HEK293T (cell line): Measurements from ENCODE around the gene GLG1.
"Not testable (repeated sequence)": the region's sequence is repeated elsewhere in the genome, so short reads cannot be mapped to it uniquely, and the experiment has no call there.

Source experiments
- CTCF ChIA-PET: fragments of 350-600 bp; formaldehyde crosslinking; extraction: SDS; loops from one replicate; lab custom pipeline; 2021; ENCODE audit warnings: antibody characterized with exemption, inconsistent platforms; lab: Yijun Ruan, JAX
- POLR2A ChIA-PET: fragments of 350-600 bp; formaldehyde crosslinking; extraction: SDS; loops from one replicate; lab custom pipeline; 2020; ENCODE audit warnings: antibody characterized with exemption, inconsistent platforms; lab: Yijun Ruan, JAX
- DNase-seq: peaks from one replicate; pipeline ENCODE4 v3.0.0; 2012; ENCODE audit warnings: mixed read lengths; ENCODE audit errors: extremely low spot score
- ARNT ChIP-seq: fragments of 450-650 bp; IDR thresholded peaks from 2 replicates; pipeline ENCODE4 v1.6.1; 2017; ENCODE audit warnings: mild to moderate bottlenecking
- BHLHE40 ChIP-seq: fragments of 450-650 bp; IDR thresholded peaks from 2 replicates; pipeline ENCODE4 v1.6.1; 2016; ENCODE audit warnings: mild to moderate bottlenecking, moderate library complexity, borderline replicate concordance
- CTBP1 ChIP-seq: fragments of 450-650 bp; IDR thresholded peaks from 2 replicates; pipeline ENCODE4 v1.6.1; 2016; ENCODE audit warnings: borderline replicate concordance
- ELF4 ChIP-seq: fragments of 450-650 bp; IDR thresholded peaks from 2 replicates; pipeline ENCODE4 v1.6.1; 2017; ENCODE audit warnings: antibody characterized with exemption
- FOXA1 ChIP-seq: fragments of 450-650 bp; IDR thresholded peaks from 2 replicates; pipeline ENCODE4 v1.6.1; 2016; ENCODE audit warnings: mild to moderate bottlenecking
- FOXK2 ChIP-seq: fragments of 450-650 bp; IDR thresholded peaks from 2 replicates; pipeline ENCODE4 v1.6.1; 2016; ENCODE audit warnings: mild to moderate bottlenecking
- FOXM1 ChIP-seq: fragments of 450-650 bp; IDR thresholded peaks from 2 replicates; pipeline ENCODE4 v1.6.1; 2017; ENCODE audit warnings: mild to moderate bottlenecking, borderline replicate concordance
- HDGF ChIP-seq: fragments of 450-650 bp; IDR thresholded peaks from 2 replicates; pipeline ENCODE4 v1.6.1; 2017; ENCODE audit warnings: antibody characterized with exemption, borderline replicate concordance
- L3MBTL2 ChIP-seq: fragments of 450-650 bp; conservative IDR thresholded peaks from 2 replicates; pipeline ENCODE4 v1.6.1; 2016; ENCODE audit warnings: mild to moderate bottlenecking
- LEF1 ChIP-seq: fragments of 450-650 bp; IDR thresholded peaks from 2 replicates; pipeline ENCODE4 v1.6.1; 2017; ENCODE audit warnings: mild to moderate bottlenecking, borderline replicate concordance
- NFRKB ChIP-seq: fragments of 450-650 bp; IDR thresholded peaks from 2 replicates; pipeline ENCODE4 v1.6.1; 2016; ENCODE audit warnings: mild to moderate bottlenecking, moderate library complexity
- PKNOX1 ChIP-seq: fragments of 450-650 bp; IDR thresholded peaks from 2 replicates; pipeline ENCODE4 v1.6.1; 2016
- SP1 ChIP-seq: fragments of 450-650 bp; IDR thresholded peaks from 2 replicates; pipeline ENCODE4 v1.6.1; 2017
- SUZ12 ChIP-seq: fragments of 450-650 bp; IDR thresholded peaks from 2 replicates; pipeline ENCODE4 v1.6.1; 2016; ENCODE audit warnings: mild to moderate bottlenecking
- TARDBP ChIP-seq: fragments of 450-650 bp; IDR thresholded peaks from 2 replicates; pipeline ENCODE4 v1.6.1; 2016
- ZNF384 ChIP-seq: fragments of 450-650 bp; IDR thresholded peaks from 2 replicates; pipeline ENCODE4 v1.6.1; 2016

Gene GLG1

GRCh38 chr16:74524117-74524516, 82.8 kb downstream of the GLG1 start:
- no peak for DNase-seq
- ChIA-PET CTCF (no interaction called here), POLR2A (no interaction called here)
- TF ChIP-seq FOXK2: no peak
- no peak for TF ChIP-seq ELF4
- TF ChIP-seq FOXA1: no peak
- TF ChIP-seq NFRKB: no peak
- no peak for TF ChIP-seq L3MBTL2
- TF ChIP-seq ARNT: no peak
- TF ChIP-seq FOXM1: no peak
- no peak for TF ChIP-seq SP1

GRCh38 chr16:74523706-74524105, 83.2 kb downstream of the GLG1 start:
- POLR2A ChIA-PET: not testable (repeated sequence)

GRCh38 chr16:74522160-74522559, 84.8 kb downstream of the GLG1 start:
- CTCF ChIA-PET: no interaction called here
- POLR2A ChIA-PET: no interaction called here
- DNase-seq: no peak
- TF ChIP-seq FOXM1 (no peak), HDGF (no peak)

More at GRCh38 chr16:74523706-74524105, 83.2 kb downstream of the GLG1 start:
- DNase-seq, CTCF ChIA-PET: not testable (repeated sequence)

- DNase-seq: no peak
- TF ChIP-seq HDGF (no peak), TARDBP (no peak), ZNF384 (no peak), BHLHE40 (no peak), FOXM1 (no peak), SUZ12 (no peak), NFRKB (no peak), ARNT (no peak), FOXA1 (no peak), L3MBTL2 (no peak), FOXK2 (no peak), PKNOX1 (no peak), SP1 (no peak), ELF4 (no peak), CTBP1 (no peak), LEF1 (no peak)
- ChIA-PET CTCF (interaction anchor here (0.6 kb wide), 2 partner anchors 15 to 104 kb away, joined by 3 read pairs; no protein-coding TSS in a partner anchor), POLR2A (no interaction called here)
Measured at GRCh38 chr16:74521691-74522090, 85.2 kb downstream of the GLG1 start.

- POLR2A ChIA-PET, DNase-seq: not testable (repeated sequence)
- CTCF ChIA-PET: interaction anchor here (0.6 kb wide), 1 partner anchor 977 kb away, joined by 3 read pairs; no protein-coding TSS in a partner anchor
Measured at GRCh38 chr16:74518934-74519333, 88.0 kb downstream of the GLG1 start.

GRCh38 chr16:74511961-74512360, 95.0 kb downstream of the GLG1 start:
- ChIA-PET POLR2A (no interaction called here), CTCF (no interaction called here)
- DNase-seq: no peak
- TF ChIP-seq LEF1 (no peak), ARNT (no peak), SP1 (no peak), L3MBTL2 (no peak), FOXM1 (no peak), ELF4 (no peak), TARDBP (no peak), ZNF384 (no peak), HDGF (no peak), FOXK2 (no peak), SUZ12 (no peak), NFRKB (no peak), PKNOX1 (no peak), CTBP1 (no peak), FOXA1 (no peak), BHLHE40 (no peak)

GRCh38 chr16:74505011-74505410, 101.9 kb downstream of the GLG1 start:
- CTCF ChIA-PET: no interaction called here
- POLR2A ChIA-PET: no interaction called here
- no peak for TF ChIP-seq ARNT
- no peak for TF ChIP-seq FOXA1
- TF ChIP-seq SUZ12: no peak
- DNase-seq: no peak

- ChIA-PET CTCF (interaction anchor here (0.6 kb wide), 1 partner anchor 112 kb away, joined by 3 read pairs; no protein-coding TSS in a partner anchor), POLR2A (no interaction called here)
- no peak for DNase-seq
- TF ChIP-seq NFRKB (no peak), SUZ12 (no peak), ZNF384 (no peak), FOXM1 (no peak), FOXK2 (no peak), SP1 (no peak), FOXA1 (no peak)
Measured at GRCh38 chr16:74503412-74503811, 103.5 kb downstream of the GLG1 start.
